Stimulated activated CD4-positive, alpha-beta T cell treated with anti-CD3 and anti-CD28 coated beads, TNF-alpha, amount 100 ng/mL, for 48 hours (primary cell): Measurements from ENCODE around the gene ZNF469.

Source experiments
- DNase-seq, 3 donors: peaks; one replicate each; pipeline ENCODE4 v3.0.0-alpha.2; 2020; ENCODE audit warnings: low read depth in 3 of 3

ZNF469 gene

GRCh38 chr16:88378401-88378800 lies 4.4 kb upstream of the ZNF469 start:
- no peak for DNase-seq

- DNase-seq = no peak
Measured at GRCh38 chr16:88378836-88379693, 3.7 kb upstream of the ZNF469 start.

GRCh38 chr16:88379694-88380040 lies 3.1 kb upstream of the ZNF469 start:
- DNase-seq = no peak

GRCh38 chr16:88380099-88380498 lies 2.7 kb upstream of the ZNF469 start:
- no peak for DNase-seq

GRCh38 chr16:88380619-88381018 lies 2.1 kb upstream of the ZNF469 start:
- DNase-seq = no peak

- no peak for DNase-seq
Measured at GRCh38 chr16:88381820-88382451, 823 bp upstream of the ZNF469 start.

GRCh38 chr16:88383401-88384221 lies 852 bp downstream of the ZNF469 start:
- peak in 1 of 3 donors; percentile 12 for DNase-seq

GRCh38 chr16:88384222-88385111 lies 1.7 kb downstream of the ZNF469 start:
- no peak for DNase-seq

GRCh38 chr16:88385112-88385594 lies 2.4 kb downstream of the ZNF469 start:
- no peak for DNase-seq

- no peak for DNase-seq
Measured at GRCh38 chr16:88385831-88386815, 3.4 kb downstream of the ZNF469 start.

GRCh38 chr16:88387180-88387765 lies 4.5 kb downstream of the ZNF469 start:
- no peak for DNase-seq

- no peak for DNase-seq
Measured at GRCh38 chr16:88387941-88388627, 5.3 kb downstream of the ZNF469 start.

GRCh38 chr16:88389191-88389590 lies 6.4 kb downstream of the ZNF469 start:
- DNase-seq = no peak

GRCh38 chr16:88389621-88390160 lies 6.9 kb downstream of the ZNF469 start:
- DNase-seq = no peak

- no peak for DNase-seq
Measured at GRCh38 chr16:88390265-88390664, 7.5 kb downstream of the ZNF469 start.

GRCh38 chr16:88390735-88391134 lies 8.0 kb downstream of the ZNF469 start:
- DNase-seq = no peak

GRCh38 chr16:88391144-88391850 lies 8.5 kb downstream of the ZNF469 start:
- DNase-seq = no peak

- DNase-seq = no peak
Measured at GRCh38 chr16:88392111-88392510, 9.4 kb downstream of the ZNF469 start.
